OCI-LY1 (cell line): Measurements from ENCODE around the gene STAT5B.

Source experiments
- CTCF ChIP-seq: fragments of 200-600 bp; sonication (generic), shearing (Covaris generic); IDR thresholded peaks from 2 replicates; pipeline ENCODE4 v1.5.1; 2017; ENCODE audit warnings: mild to moderate bottlenecking, antibody characterized with exemption, low read length, moderate library complexity, mixed read lengths
- EZH2 ChIP-seq: fragments of 200-600 bp; sonication (generic), shearing (Covaris generic); IDR thresholded peaks from 2 replicates; pipeline ENCODE4 v1.8.0; 2017; ENCODE audit warnings: borderline replicate concordance, mixed run types, mild to moderate bottlenecking, antibody characterized with exemption, low read length, moderate library complexity, mixed read lengths

GRCh38 chr17:42288803-42289610 is 12.8 kb upstream of the STAT5B start:
- TF ChIP-seq CTCF (no peak), EZH2 (no peak)
